ENCODE measurements around the gene PLCB1. TPM values are rescaled to one million over a fixed set of nuclear protein-coding genes. Genes with fewer than 3 reads are reported as not detected.

Gene PLCB1
- total RNA-seq, 3 donors from 2014 or later: 12.2 to 106 (median 30.5) TPM

DNA sequence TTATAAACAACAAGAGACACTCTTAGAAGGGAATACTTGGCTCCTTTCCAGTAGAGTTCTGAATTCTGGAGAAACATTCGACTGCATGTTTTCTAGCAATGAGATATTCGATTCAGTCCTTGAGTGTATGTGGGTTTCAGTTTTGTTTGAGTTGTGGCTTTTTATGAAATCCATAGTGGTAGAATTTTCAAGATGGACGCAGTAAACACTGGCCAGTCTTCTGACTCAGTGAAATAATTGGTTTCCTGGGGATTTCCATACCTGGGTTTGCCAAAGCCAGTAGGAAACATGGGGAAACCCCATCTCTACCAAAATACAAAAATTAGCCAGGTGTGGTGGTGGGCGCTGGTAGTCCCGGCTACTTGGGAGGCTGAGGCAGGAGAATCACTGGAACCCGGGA, 663.3 kb downstream of the PLCB1 start:
- intact Hi-C loops (cut with DNase I; ENCODE audit: low total_unique reads): loop anchor here (10.0 kb wide), 1 partner anchor 279 kb away; no protein-coding TSS in a partner anchor
- Histone ChIP-seq H3K27ac (no peak overlapping the region), H3K4me1 (no peaks in the 10 kb centered on the region)

DNA sequence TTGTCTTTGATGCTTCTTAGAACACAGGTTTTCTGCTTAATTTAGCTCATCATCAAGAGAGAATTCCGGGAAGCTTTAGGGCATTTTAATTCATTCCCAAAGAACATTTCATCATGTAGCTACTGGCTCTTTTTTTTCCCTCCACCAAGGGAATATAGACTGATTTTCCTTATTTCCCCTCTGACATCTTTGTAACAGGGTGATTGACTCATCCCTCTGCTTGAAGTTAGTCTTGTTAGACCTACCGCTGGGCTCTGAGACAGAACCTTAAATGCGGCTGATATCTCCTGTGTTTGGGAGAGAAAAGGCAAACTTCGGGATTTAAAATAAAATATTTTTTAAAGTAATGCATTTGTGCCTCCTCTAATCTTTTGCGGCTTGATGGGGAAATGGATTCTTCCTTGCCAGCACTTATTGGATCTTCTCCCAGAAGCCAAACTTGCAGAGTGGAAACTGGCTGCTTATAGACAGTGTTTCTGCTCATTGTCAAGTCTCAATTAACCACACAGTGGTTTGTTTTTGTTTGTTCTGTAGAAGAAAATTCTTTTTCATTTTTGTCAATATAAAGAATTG, 664.1 kb downstream of the PLCB1 start:
- no peaks in the 10 kb centered on the region for H3K9me3 ChIP-seq
- TF ChIP-seq POLR2AphosphoS5 (IDR thresholded peaks at IDR 0.05) (no peak), POLR2A (IDR thresholded peaks at IDR 0.05) (no peak), CTCF (IDR thresholded peaks at IDR 0.05) (no peak)
- no peaks in the 10 kb centered on the region for H3K36me3 ChIP-seq
- intact Hi-C loops (cut with DNase I; ENCODE audit: low total_unique reads): loop anchor here (10.0 kb wide), 1 partner anchor 279 kb away; no protein-coding TSS in a partner anchor
- H3K4me3 ChIP-seq: no peak overlapping the region
- no peak overlapping the region for H3K27ac ChIP-seq
- H3K27me3 ChIP-seq: no peaks in the 10 kb centered on the region
- DNase-seq (ENCODE audit: low spot score in 2 of 2): no peak
- H3K4me1 ChIP-seq: no peaks in the 10 kb centered on the region

More for the DNA sequence above, 663.3 kb downstream of the PLCB1 start:
- H3K36me3 ChIP-seq: no peaks in the 10 kb centered on the region
- no peak overlapping the region for H3K4me3 ChIP-seq
- H3K27me3 ChIP-seq: no peaks in the 10 kb centered on the region
- TF ChIP-seq POLR2A (IDR thresholded peaks at IDR 0.05): no peak
- no peak for TF ChIP-seq POLR2AphosphoS5 (IDR thresholded peaks at IDR 0.05)
- no peak for TF ChIP-seq CTCF (IDR thresholded peaks at IDR 0.05)
- no peak for DNase-seq (ENCODE audit: low spot score in 2 of 2)
- H3K9me3 ChIP-seq: no peaks in the 10 kb centered on the region

GRCh38 chr20:8798505-8798904, 666.4 kb downstream of the PLCB1 start:
- Histone ChIP-seq H3K36me3 (no peaks in the 10 kb centered on the region), H3K27me3 (no peaks in the 10 kb centered on the region), H3K27ac (no peak overlapping the region), H3K4me1 (no peaks in the 10 kb centered on the region), H3K4me3 (no peak overlapping the region), H3K9me3 (no peaks in the 10 kb centered on the region)
- intact Hi-C loops (cut with DNase I; ENCODE audit: low total_unique reads): loop anchor here (10.0 kb wide), 1 partner anchor 276 kb away; no protein-coding TSS in a partner anchor
- TF ChIP-seq CTCF (IDR thresholded peaks at IDR 0.05) (no peak), POLR2AphosphoS5 (IDR thresholded peaks at IDR 0.05) (no peak), POLR2A (IDR thresholded peaks at IDR 0.05) (no peak)
- DNase-seq (ENCODE audit: low spot score in 2 of 2): no peak

- H3K4me1 ChIP-seq: no peaks in the 10 kb centered on the region
- TF ChIP-seq POLR2AphosphoS5 (IDR thresholded peaks at IDR 0.05) (no peak), CTCF (IDR thresholded peaks at IDR 0.05) (no peak), POLR2A (IDR thresholded peaks at IDR 0.05) (no peak)
- intact Hi-C loops (cut with DNase I; ENCODE audit: low total_unique reads): no loop called here
Observed at GRCh38 chr20:8800089-8800488, 668.0 kb downstream of the PLCB1 start.

GRCh38 chr20:8801686-8802085, 669.6 kb downstream of the PLCB1 start:
- no peaks in the 10 kb centered on the region for H3K27me3 ChIP-seq
- H3K9me3 ChIP-seq: no peaks in the 10 kb centered on the region
- TF ChIP-seq POLR2A (IDR thresholded peaks at IDR 0.05) (no peak), POLR2AphosphoS5 (IDR thresholded peaks at IDR 0.05) (no peak), CTCF (IDR thresholded peaks at IDR 0.05) (no peak)
- DNase-seq (ENCODE audit: low spot score in 2 of 2): no peak
- intact Hi-C loops (cut with DNase I; ENCODE audit: low total_unique reads): no loop called here
- no peaks in the 10 kb centered on the region for H3K36me3 ChIP-seq
- H3K4me3 ChIP-seq: no peak overlapping the region
- no peak overlapping the region for H3K27ac ChIP-seq
- H3K4me1 ChIP-seq: no peaks in the 10 kb centered on the region

More at GRCh38 chr20:8800089-8800488, 668.0 kb downstream of the PLCB1 start:
- H3K27me3 ChIP-seq: no peaks in the 10 kb centered on the region
- H3K9me3 ChIP-seq: no peaks in the 10 kb centered on the region
- no peaks in the 10 kb centered on the region for H3K36me3 ChIP-seq
- DNase-seq (ENCODE audit: low spot score in 2 of 2): no peak
- H3K27ac ChIP-seq: no peak overlapping the region
- no peak overlapping the region for H3K4me3 ChIP-seq

Measured in breast epithelium (tissue), 4 donors.